ENCODE measurements around the gene PDCL3.

PDCL3 gene

GRCh38 chr2:100615886-100616285, 53.1 kb downstream of the PDCL3 start:
- Histone ChIP-seq H2AK5ac (ENCODE audit: low read depth, low read length) (no peak overlapping the region), H4K91ac (ENCODE audit: low read depth, low read length, poor library complexity) (no peak overlapping the region), H3K9ac (ENCODE audit: low read depth, low read length, poor library complexity) (no peak overlapping the region), H2BK5ac (ENCODE audit: low read length) (no peak overlapping the region), H2BK15ac (ENCODE audit: low read length) (no peak overlapping the region), H3K79me1 (ENCODE audit: low read depth, low read length) (no peaks in the 10 kb centered on the region), H2BK120ac (ENCODE audit: low read depth, low read length) (no peak overlapping the region), H3K4ac (ENCODE audit: low read length) (no peak overlapping the region), H2AFZ (ENCODE audit: low read length) (no peak overlapping the region), H3K4me1 (ENCODE audit: control insufficient read depth in 2 of 2, insufficient read depth in 1 of 2, low read depth in 1 of 2, low read length in 2 of 2) (no peaks in the 10 kb centered on the region), H3K9me3 (replicated peaks in 1 of 2; ENCODE audit: control insufficient read depth in 2 of 2, insufficient read depth in 1 of 2, low read depth in 1 of 2, low read length in 2 of 2) (no peaks in the 10 kb centered on the region), H2BK12ac (ENCODE audit: low read length) (no peak overlapping the region), H3K14ac (ENCODE audit: low read length) (no peak overlapping the region), H3K36me3 (replicated peaks in 1 of 2; ENCODE audit: control insufficient read depth in 2 of 2, insufficient read depth in 2 of 2, low read length in 2 of 2) (no peaks in the 10 kb centered on the region), H3K27me3 (ENCODE audit: control insufficient read depth in 3 of 3, insufficient read depth in 3 of 3, low read depth in 1 of 3, low read length in 3 of 3) (peaks cover 0 to 8% (median 0%) of the 10 kb centered on the region in 3 experiments), H3K27ac (replicated peaks; ENCODE audit: low read length) (no peak overlapping the region), H3K4me2 (ENCODE audit: insufficient read depth, low read length, poor library complexity, severe bottlenecking) (no peak overlapping the region), H3K18ac (ENCODE audit: low read length) (no peak overlapping the region), H4K8ac (ENCODE audit: low read depth, low read length) (no peak overlapping the region), H3K4me3 (ENCODE audit: low read length in 2 of 2) (no peak overlapping the region), H3K23ac (ENCODE audit: low read depth, low read length, poor library complexity) (no peak overlapping the region)
- WGBS, 2 donors (ENCODE audit: extremely low coverage in 2 of 2, insufficient read length in 2 of 2, insufficient replicate concordance in 1 of 2) = no CpG with 5 or more reads among the region's 4 CpGs
- DNase-seq (ENCODE audit: low spot score) = no peak

GRCh38 chr2:100616841-100617390, 54.1 kb downstream of the PDCL3 start:
- H3K4me3 ChIP-seq (ENCODE audit: low read length in 2 of 2) = no peak overlapping the region
- H3K4ac ChIP-seq (ENCODE audit: low read length) = no peak overlapping the region
- no peak overlapping the region for H3K14ac ChIP-seq (ENCODE audit: low read length)
- H2BK15ac ChIP-seq (ENCODE audit: low read length) = no peak overlapping the region
- H3K79me1 ChIP-seq (ENCODE audit: low read depth, low read length) = no peaks in the 10 kb centered on the region
- no peak overlapping the region for H3K23ac ChIP-seq (ENCODE audit: low read depth, low read length, poor library complexity)
- DNase-seq (ENCODE audit: low spot score) = no peak
- H2BK12ac ChIP-seq (ENCODE audit: low read length) = no peak overlapping the region
- no CpG with 5 or more reads among the region's 8 CpGs for WGBS, 2 donors (ENCODE audit: extremely low coverage in 2 of 2, insufficient read length in 2 of 2, insufficient replicate concordance in 1 of 2)
- H3K18ac ChIP-seq (ENCODE audit: low read length) = no peak overlapping the region
- no peak overlapping the region for H4K8ac ChIP-seq (ENCODE audit: low read depth, low read length)
- no peaks in the 10 kb centered on the region for H3K36me3 ChIP-seq (replicated peaks in 1 of 2; ENCODE audit: control insufficient read depth in 2 of 2, insufficient read depth in 2 of 2, low read length in 2 of 2)
- no peak overlapping the region for H4K91ac ChIP-seq (ENCODE audit: low read depth, low read length, poor library complexity)
- H3K4me2 ChIP-seq (ENCODE audit: insufficient read depth, low read length, poor library complexity, severe bottlenecking) = no peak overlapping the region
- no peak overlapping the region for H3K9ac ChIP-seq (ENCODE audit: low read depth, low read length, poor library complexity)
- peaks cover 0 to 2% (median 0%) of the 10 kb centered on the region in 3 experiments for H3K27me3 ChIP-seq (ENCODE audit: control insufficient read depth in 3 of 3, insufficient read depth in 3 of 3, low read depth in 1 of 3, low read length in 3 of 3)
- no peak overlapping the region for H2BK120ac ChIP-seq (ENCODE audit: low read depth, low read length)
- no peak overlapping the region for H2BK5ac ChIP-seq (ENCODE audit: low read length)
- H3K27ac ChIP-seq (replicated peaks; ENCODE audit: low read length) = no peak overlapping the region
- H2AFZ ChIP-seq (ENCODE audit: low read length) = no peak overlapping the region
- H3K9me3 ChIP-seq (replicated peaks in 1 of 2; ENCODE audit: control insufficient read depth in 2 of 2, insufficient read depth in 1 of 2, low read depth in 1 of 2, low read length in 2 of 2) = peaks cover 0 to 4% of the 10 kb centered on the region in 2 donors
- H3K4me1 ChIP-seq (ENCODE audit: control insufficient read depth in 2 of 2, insufficient read depth in 1 of 2, low read depth in 1 of 2, low read length in 2 of 2) = no peaks in the 10 kb centered on the region
- H2AK5ac ChIP-seq (ENCODE audit: low read depth, low read length) = no peak overlapping the region

DNA sequence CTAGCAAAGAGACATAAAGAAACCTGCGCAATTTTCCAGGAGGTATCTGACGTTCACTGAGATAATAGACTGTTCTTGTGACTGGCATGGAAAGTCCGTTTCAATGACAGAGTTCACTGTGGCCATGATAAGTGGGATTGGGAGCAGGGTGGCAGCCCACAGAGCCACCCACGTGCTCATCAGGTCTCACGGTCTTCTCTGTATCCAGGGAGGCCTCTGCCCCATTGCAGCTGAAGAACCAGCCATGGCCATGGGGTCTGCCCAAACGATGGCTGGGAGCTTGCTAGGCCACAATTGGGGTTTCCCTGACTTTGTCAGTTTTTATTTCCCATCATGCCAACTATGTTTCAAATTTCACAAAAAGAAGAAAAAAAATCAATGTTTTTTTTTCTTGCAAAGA, 57.2 kb downstream of the PDCL3 start:
- Histone ChIP-seq H2BK12ac (ENCODE audit: low read length) (no peak overlapping the region), H2BK120ac (ENCODE audit: low read depth, low read length) (no peak overlapping the region), H3K4ac (ENCODE audit: low read length) (no peak overlapping the region), H3K14ac (ENCODE audit: low read length) (no peak overlapping the region), H3K27me3 (ENCODE audit: control insufficient read depth in 3 of 3, insufficient read depth in 3 of 3, low read depth in 1 of 3, low read length in 3 of 3) (peaks cover 0 to 4% (median 0%) of the 10 kb centered on the region in 3 experiments), H2AFZ (ENCODE audit: low read length) (no peak overlapping the region), H3K79me1 (ENCODE audit: low read depth, low read length) (no peaks in the 10 kb centered on the region), H4K8ac (ENCODE audit: low read depth, low read length) (no peak overlapping the region), H3K27ac (replicated peaks; ENCODE audit: low read length) (no peak overlapping the region), H3K18ac (ENCODE audit: low read length) (no peak overlapping the region), H4K91ac (ENCODE audit: low read depth, low read length, poor library complexity) (no peak overlapping the region), H3K9ac (ENCODE audit: low read depth, low read length, poor library complexity) (no peak overlapping the region), H2AK5ac (ENCODE audit: low read depth, low read length) (no peak overlapping the region), H3K4me2 (ENCODE audit: insufficient read depth, low read length, poor library complexity, severe bottlenecking) (no peak overlapping the region), H3K23ac (ENCODE audit: low read depth, low read length, poor library complexity) (no peak overlapping the region), H3K4me3 (ENCODE audit: low read length in 2 of 2) (no peak overlapping the region), H3K36me3 (replicated peaks in 1 of 2; ENCODE audit: control insufficient read depth in 2 of 2, insufficient read depth in 2 of 2, low read length in 2 of 2) (no peaks in the 10 kb centered on the region), H2BK15ac (ENCODE audit: low read length) (no peak overlapping the region), H2BK5ac (ENCODE audit: low read length) (no peak overlapping the region), H3K9me3 (replicated peaks in 1 of 2; ENCODE audit: control insufficient read depth in 2 of 2, insufficient read depth in 1 of 2, low read depth in 1 of 2, low read length in 2 of 2) (peaks cover 0 to 4% of the 10 kb centered on the region in 2 donors), H3K4me1 (ENCODE audit: control insufficient read depth in 2 of 2, insufficient read depth in 1 of 2, low read depth in 1 of 2, low read length in 2 of 2) (no peaks in the 10 kb centered on the region)
- no peak for DNase-seq (ENCODE audit: low spot score)
- WGBS, 2 donors (ENCODE audit: extremely low coverage in 2 of 2, insufficient read length in 2 of 2, insufficient replicate concordance in 1 of 2) = no CpG with 5 or more reads among the region's 6 CpGs

DNA sequence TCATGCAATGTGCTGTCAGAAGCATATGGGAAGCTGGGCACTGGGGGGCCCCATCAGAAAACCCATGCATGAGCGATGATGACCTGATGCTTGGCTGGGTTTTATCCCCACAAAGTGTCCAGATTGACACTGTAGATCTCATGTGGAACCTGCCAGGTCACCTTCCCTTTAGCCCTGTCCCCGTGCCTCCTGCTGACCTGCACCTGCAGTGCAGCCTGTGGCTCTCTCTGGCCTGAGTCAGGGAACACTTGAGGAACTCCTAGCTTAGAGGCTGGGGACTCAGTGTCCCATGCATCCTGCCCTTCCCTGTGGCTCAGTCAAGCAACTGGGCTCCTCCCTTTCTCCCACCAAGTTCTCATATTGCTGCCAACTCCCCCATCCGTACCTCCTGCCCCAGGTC, 57.7 kb downstream of the PDCL3 start:
- no peak overlapping the region for H2BK120ac ChIP-seq (ENCODE audit: low read depth, low read length)
- no peak for DNase-seq (ENCODE audit: low spot score)
- no peak overlapping the region for H2BK15ac ChIP-seq (ENCODE audit: low read length)
- WGBS, 2 donors (ENCODE audit: extremely low coverage in 2 of 2, insufficient read length in 2 of 2, insufficient replicate concordance in 1 of 2) = no CpG with 5 or more reads among the region's 3 CpGs
- H3K14ac ChIP-seq (ENCODE audit: low read length) = no peak overlapping the region
- H3K36me3 ChIP-seq (replicated peaks in 1 of 2; ENCODE audit: control insufficient read depth in 2 of 2, insufficient read depth in 2 of 2, low read length in 2 of 2) = no peaks in the 10 kb centered on the region
- no peak overlapping the region for H3K18ac ChIP-seq (ENCODE audit: low read length)
- H4K91ac ChIP-seq (ENCODE audit: low read depth, low read length, poor library complexity) = no peak overlapping the region
- H3K79me1 ChIP-seq (ENCODE audit: low read depth, low read length) = no peaks in the 10 kb centered on the region
- peaks cover 0 to 4% of the 10 kb centered on the region in 2 donors for H3K9me3 ChIP-seq (replicated peaks in 1 of 2; ENCODE audit: control insufficient read depth in 2 of 2, insufficient read depth in 1 of 2, low read depth in 1 of 2, low read length in 2 of 2)
- no peak overlapping the region for H3K23ac ChIP-seq (ENCODE audit: low read depth, low read length, poor library complexity)
- H3K9ac ChIP-seq (ENCODE audit: low read depth, low read length, poor library complexity) = no peak overlapping the region
- no peak overlapping the region for H2AK5ac ChIP-seq (ENCODE audit: low read depth, low read length)
- H2AFZ ChIP-seq (ENCODE audit: low read length) = no peak overlapping the region
- peaks cover 0 to 4% (median 0%) of the 10 kb centered on the region in 3 experiments for H3K27me3 ChIP-seq (ENCODE audit: control insufficient read depth in 3 of 3, insufficient read depth in 3 of 3, low read depth in 1 of 3, low read length in 3 of 3)
- no peak overlapping the region for H3K4me2 ChIP-seq (ENCODE audit: insufficient read depth, low read length, poor library complexity, severe bottlenecking)
- H3K4ac ChIP-seq (ENCODE audit: low read length) = no peak overlapping the region
- no peak overlapping the region for H3K4me3 ChIP-seq (ENCODE audit: low read length in 2 of 2)
- no peak overlapping the region for H4K8ac ChIP-seq (ENCODE audit: low read depth, low read length)
- no peaks in the 10 kb centered on the region for H3K4me1 ChIP-seq (ENCODE audit: control insufficient read depth in 2 of 2, insufficient read depth in 1 of 2, low read depth in 1 of 2, low read length in 2 of 2)
- no peak overlapping the region for H3K27ac ChIP-seq (replicated peaks; ENCODE audit: low read length)
- H2BK12ac ChIP-seq (ENCODE audit: low read length) = no peak overlapping the region
- no peak overlapping the region for H2BK5ac ChIP-seq (ENCODE audit: low read length)

Measured in neuronal stem cell (in vitro differentiated cells).